ENCODE measurements around the gene HRH1.
"Not testable (repeated sequence)": the region's sequence is repeated elsewhere in the genome, so short reads cannot be mapped to it uniquely, and the experiment has no call there.

HRH1 gene

GRCh38 chr3:11247362-11247761 is 93.1 kb downstream of the HRH1 start:
- H3K36me3 Mint-ChIP-seq (ENCODE audit: low read depth) = no peaks in the 10 kb centered on the region
- DNase-seq = no peak
- TF ChIP-seq CTCF (IDR thresholded peaks at IDR 0.05) = no peak
- peaks cover 3% of the 10 kb centered on the region for H3K9me3 Mint-ChIP-seq
- H3K4me1 Mint-ChIP-seq = no peaks in the 10 kb centered on the region
- H3K4me3 Mint-ChIP-seq = no peak overlapping the region
- H3K27ac Mint-ChIP-seq = no peak overlapping the region
- H3K27me3 Mint-ChIP-seq (ENCODE audit: low read depth, poor library complexity) = peaks cover 13% of the 10 kb centered on the region

- peaks cover 18% of the 10 kb centered on the region for H3K27me3 Mint-ChIP-seq (ENCODE audit: low read depth, poor library complexity)
- no peaks in the 10 kb centered on the region for H3K4me1 Mint-ChIP-seq
- no peak for DNase-seq
- peaks cover under 1% of the 10 kb centered on the region for H3K9me3 Mint-ChIP-seq
- no peak overlapping the region for H3K4me3 Mint-ChIP-seq
- no peak for TF ChIP-seq CTCF (IDR thresholded peaks at IDR 0.05)
- no peak overlapping the region for H3K27ac Mint-ChIP-seq
- no peaks in the 10 kb centered on the region for H3K36me3 Mint-ChIP-seq (ENCODE audit: low read depth)
Observed at GRCh38 chr3:11248596-11248995, 94.3 kb downstream of the HRH1 start.

GRCh38 chr3:11250902-11251806 is 96.9 kb downstream of the HRH1 start:
- no peak overlapping the region for H3K4me3 Mint-ChIP-seq
- no peak for DNase-seq
- no peaks in the 10 kb centered on the region for H3K9me3 Mint-ChIP-seq
- no peaks in the 10 kb centered on the region for H3K4me1 Mint-ChIP-seq
- no peak for TF ChIP-seq CTCF (IDR thresholded peaks at IDR 0.05)
- H3K27me3 Mint-ChIP-seq (ENCODE audit: low read depth, poor library complexity) = peaks cover 32% of the 10 kb centered on the region
- no peaks in the 10 kb centered on the region for H3K36me3 Mint-ChIP-seq (ENCODE audit: low read depth)
- no peak overlapping the region for H3K27ac Mint-ChIP-seq

GRCh38 chr3:11251807-11252176 is 97.5 kb downstream of the HRH1 start:
- DNase-seq = no peak
- H3K36me3 Mint-ChIP-seq (ENCODE audit: low read depth) = no peaks in the 10 kb centered on the region
- TF ChIP-seq CTCF (IDR thresholded peaks at IDR 0.05) = no peak
- H3K4me3 Mint-ChIP-seq = no peak overlapping the region
- H3K27me3 Mint-ChIP-seq (ENCODE audit: low read depth, poor library complexity) = peaks cover 32% of the 10 kb centered on the region
- no peaks in the 10 kb centered on the region for H3K4me1 Mint-ChIP-seq
- no peaks in the 10 kb centered on the region for H3K9me3 Mint-ChIP-seq
- no peak overlapping the region for H3K27ac Mint-ChIP-seq

GRCh38 chr3:11254876-11255275 is 100.6 kb downstream of the HRH1 start:
- Mint-ChIP-seq H3K4me1 (no peaks in the 10 kb centered on the region), H3K9me3 (no peaks in the 10 kb centered on the region), H3K36me3 (ENCODE audit: low read depth) (no peaks in the 10 kb centered on the region), H3K27me3 (ENCODE audit: low read depth, poor library complexity) (peaks cover 40% of the 10 kb centered on the region), H3K4me3 (no peak overlapping the region), H3K27ac (no peak overlapping the region)
- no peak for TF ChIP-seq CTCF (IDR thresholded peaks at IDR 0.05)
- no peak for DNase-seq

- DNase-seq; H3K9me3 Mint-ChIP-seq; H3K27ac Mint-ChIP-seq; H3K36me3 Mint-ChIP-seq (ENCODE audit: low read depth); H3K4me3 Mint-ChIP-seq; H3K4me1 Mint-ChIP-seq: not testable (repeated sequence)
- peaks cover 46% of the 10 kb centered on the region for H3K27me3 Mint-ChIP-seq (ENCODE audit: low read depth, poor library complexity)
Observed at GRCh38 chr3:11255537-11255936, 101.2 kb downstream of the HRH1 start.
